Adipose tissue (tissue), 3 donors: Measurements from ENCODE around the gene EEF2K. TPM values are rescaled to one million over a fixed set of nuclear protein-coding genes. Genes with fewer than 3 reads are reported as not detected.
"Not testable (repeated sequence)": the region's sequence is repeated elsewhere in the genome, so short reads cannot be mapped to it uniquely, and the experiment has no call there.

Source experiments
- H3K27ac ChIP-seq: one replicate; pipeline ENCODE4 v1.5.1; 2013; ENCODE audit warnings: low read depth, low read length
- WGBS, 3 donors: extraction: QIAGEN DNeasy Blood & Tissue Kit; methylation state at CpG; one replicate each; pipeline ENCODE4 v1.1.7; 2013; 5-methylcytosine and 5-hydroxymethylcytosine counted together
- polyA plus RNA-seq, 3 donors: library from polyadenylated mRNA; stranded (reverse); fragments of 200-250 nt; gene quantifications; one replicate each; pipeline ENCODE4 v1.2.3, GENCODE V29; 2013
- donor health status: healthy with polysubstance abuse.
- donor health status: Bipolar disorder and iron deficiency.
- donor health status: healthy.

The EEF2K gene
- polyA plus RNA-seq, 3 donors, result 7.1 to 14.1 (median 9.0) TPM

- no peak overlapping the region for H3K27ac ChIP-seq
- WGBS, 3 donors, result 95 to 98% (median 96%) methylated on average over 2 of the region's 2 CpGs
These were observed 1.9 kb upstream of the EEF2K start for GRCh38 chr16:22204091-22204655.

- no peak overlapping the region for H3K27ac ChIP-seq
- WGBS, 3 donors, result 3 to 5% (median 4%) methylated on average over 11 of the region's 11 CpGs
These were observed 483 bp upstream of the EEF2K start for GRCh38 chr16:22205577-22206012.

GRCh38 chr16:22206842-22207714 lies 1.0 kb downstream of the EEF2K start:
- 5 to 6% (median 5%) methylated on average over 35 of the region's 35 CpGs for WGBS, 3 donors

GRCh38 chr16:22207715-22208360 lies 1.8 kb downstream of the EEF2K start:
- no peak overlapping the region for H3K27ac ChIP-seq
- WGBS, 3 donors, result 43 to 60% (median 50%) methylated on average over 10 of the region's 10 CpGs

More at GRCh38 chr16:22206842-22207714, 1.0 kb downstream of the EEF2K start:
- peak overlapping the region; percentile 88 for H3K27ac ChIP-seq

GRCh38 chr16:22210285-22210684 lies 4.2 kb downstream of the EEF2K start:
- no peak overlapping the region for H3K27ac ChIP-seq
- 91 to 96% (median 95%) methylated on average over 6 of the region's 6 CpGs for WGBS, 3 donors

- no peak overlapping the region for H3K27ac ChIP-seq
- 77 to 80% (median 79%) methylated on average over 2 of the region's 2 CpGs for WGBS, 3 donors
These were observed 4.8 kb downstream of the EEF2K start for GRCh38 chr16:22210854-22211253.

- WGBS, 3 donors, result 60 to 91% (median 73%) methylated on average over 4 of the region's 4 CpGs
- H3K27ac ChIP-seq, result no peak overlapping the region
These were observed 7.2 kb downstream of the EEF2K start for GRCh38 chr16:22213236-22213635.

GRCh38 chr16:22213801-22214200 lies 7.7 kb downstream of the EEF2K start:
- H3K27ac ChIP-seq, result no peak overlapping the region
- 94 to 100% (median 98%) methylated on average over 3 of the region's 3 CpGs for WGBS, 3 donors

- WGBS, 3 donors, result 95 to 100% (median 95%) methylated on average over 2 of the region's 2 CpGs
- no peak overlapping the region for H3K27ac ChIP-seq
These were observed 8.3 kb downstream of the EEF2K start for GRCh38 chr16:22214402-22214801.

- 84 to 88% (median 85%) methylated on average over 3 of the region's 3 CpGs for WGBS, 3 donors
- no peak overlapping the region for H3K27ac ChIP-seq
These were observed 8.8 kb downstream of the EEF2K start for GRCh38 chr16:22214889-22215288.

GRCh38 chr16:22216191-22216831 lies 10.2 kb downstream of the EEF2K start:
- no peak overlapping the region for H3K27ac ChIP-seq
- 43 to 72% (median 69%) methylated on average over 9 of the region's 9 CpGs for WGBS, 3 donors

- WGBS, 3 donors, result 69 to 89% (median 74%) methylated on average over 6 to 7 of the region's 7 CpGs
- not testable (repeated sequence) for H3K27ac ChIP-seq
These were observed 10.8 kb downstream of the EEF2K start for GRCh38 chr16:22216832-22217225.

- 72 to 80% (median 73%) methylated on average over 18 of the region's 18 CpGs for WGBS, 3 donors
- no peak overlapping the region for H3K27ac ChIP-seq
These were observed 12.0 kb downstream of the EEF2K start for GRCh38 chr16:22217890-22218730.

GRCh38 chr16:22219389-22220068 lies 13.5 kb downstream of the EEF2K start:
- WGBS, 3 donors, result 94 to 98% (median 95%) methylated on average over 3 of the region's 3 CpGs
- no peak overlapping the region for H3K27ac ChIP-seq

- 58 to 77% (median 68%) methylated on average over 11 of the region's 11 CpGs for WGBS, 3 donors
- no peak overlapping the region for H3K27ac ChIP-seq
These were observed 14.0 kb downstream of the EEF2K start for GRCh38 chr16:22220069-22220440.

GRCh38 chr16:22220714-22221113 lies 14.6 kb downstream of the EEF2K start:
- H3K27ac ChIP-seq, result no peak overlapping the region
- 58 to 71% (median 62%) methylated on average over 9 of the region's 9 CpGs for WGBS, 3 donors

GRCh38 chr16:22222006-22222405 lies 15.9 kb downstream of the EEF2K start:
- 90 to 98% (median 93%) methylated on average over 2 of the region's 2 CpGs for WGBS, 3 donors
- no peak overlapping the region for H3K27ac ChIP-seq
